Measurements from ENCODE around the gene NPPB. TPM values are rescaled to one million over a fixed set of nuclear protein-coding genes. Genes with fewer than 3 reads are reported as not detected.

Gene NPPB
- polyA plus RNA-seq, 2 of the 4 experiments (the other 2 are of a cell fraction) = 0.18 TPM; not detected in 1

- no peak overlapping the region for H3K4me3 ChIP-seq
- 91% methylated on average over 14 of the region's 20 CpGs for WGBS (ENCODE audit: missing lambda C conversion rate)
- H3K9me3 ChIP-seq = no peaks in the 10 kb centered on the region
- no peak overlapping the region for H3K4me2 ChIP-seq
- POLR2A ChIA-PET = no interaction called here
- no peak for DNase-seq (ENCODE audit: low read depth in 1 of 2, low spot score in 1 of 2)
- no peak for ATAC-seq
- H3K27ac ChIP-seq = no peak overlapping the region
- no peaks in the 10 kb centered on the region for H3K4me1 ChIP-seq
- FAIRE-seq = no peak
- TF ChIP-seq NR3C1 (IDR thresholded peaks at IDR 0.05) = no peak
- no peak for TF ChIP-seq HOXB5 (CRISPR knock-in tag; IDR thresholded peaks at IDR 0.05)
- TF ChIP-seq MYC (IDR thresholded peaks at IDR 0.05; ENCODE audit: borderline replicate concordance, low read length) = no peak
- TF ChIP-seq ZNF302 (CRISPR knock-in tag; IDR thresholded peaks at IDR 0.05) = no peak
- TF ChIP-seq BCL3 (IDR thresholded peaks at IDR 0.05) = no peak
- TF ChIP-seq NFE2L2 (conservative IDR thresholded peaks at IDR 0.05; ENCODE audit: low read length) = no peak
- TF ChIP-seq EHF (CRISPR knock-in tag; IDR thresholded peaks at IDR 0.05) = no peak
- CTCF ChIA-PET = interaction anchor here (0.7 to 5.6 kb wide), 16 partner anchors 9 to 141 kb away, joined by 3 to 48 read pairs (median 4); partner anchors contain the start of genes CLCN6, MFN2 and MTHFR
Observed at GRCh38 chr1:11839727-11840705, 18.7 kb downstream of the NPPB start.

- Histone ChIP-seq H3K4me2 (no peak overlapping the region), H3K27ac (no peak overlapping the region), H3K4me1 (no peaks in the 10 kb centered on the region), H3K4me3 (no peak overlapping the region), H3K9me3 (no peaks in the 10 kb centered on the region)
- ATAC-seq = peak; percentile 84 to 96
- CTCF ChIA-PET = interaction anchor here (0.6 to 5.6 kb wide), 32 partner anchors 9 to 584 kb away, joined by 3 to 48 read pairs (median 5); partner anchors contain the start of genes CLCN6, MFN2, MTHFR and NPPA
- 62% methylated on average over 35 of the region's 40 CpGs for WGBS (ENCODE audit: missing lambda C conversion rate)
- POLR2A ChIA-PET = interaction anchor here (1.0 kb wide), 2 partner anchors 69 to 71 kb away, joined by 6 to 16 read pairs; no protein-coding TSS in a partner anchor
- FAIRE-seq = no peak
- TF ChIP-seq, protein P1, sequence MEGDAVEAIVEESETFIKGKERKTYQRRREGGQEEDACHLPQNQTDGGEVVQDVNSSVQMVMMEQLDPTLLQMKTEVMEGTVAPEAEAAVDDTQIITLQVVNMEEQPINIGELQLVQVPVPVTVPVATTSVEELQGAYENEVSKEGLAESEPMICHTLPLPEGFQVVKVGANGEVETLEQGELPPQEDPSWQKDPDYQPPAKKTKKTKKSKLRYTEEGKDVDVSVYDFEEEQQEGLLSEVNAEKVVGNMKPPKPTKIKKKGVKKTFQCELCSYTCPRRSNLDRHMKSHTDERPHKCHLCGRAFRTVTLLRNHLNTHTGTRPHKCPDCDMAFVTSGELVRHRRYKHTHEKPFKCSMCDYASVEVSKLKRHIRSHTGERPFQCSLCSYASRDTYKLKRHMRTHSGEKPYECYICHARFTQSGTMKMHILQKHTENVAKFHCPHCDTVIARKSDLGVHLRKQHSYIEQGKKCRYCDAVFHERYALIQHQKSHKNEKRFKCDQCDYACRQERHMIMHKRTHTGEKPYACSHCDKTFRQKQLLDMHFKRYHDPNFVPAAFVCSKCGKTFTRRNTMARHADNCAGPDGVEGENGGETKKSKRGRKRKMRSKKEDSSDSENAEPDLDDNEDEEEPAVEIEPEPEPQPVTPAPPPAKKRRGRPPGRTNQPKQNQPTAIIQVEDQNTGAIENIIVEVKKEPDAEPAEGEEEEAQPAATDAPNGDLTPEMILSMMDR (IDR thresholded peaks at IDR 0.05) = peak; percentile 79
- TF ChIP-seq HOXA7 (CRISPR knock-in tag; IDR thresholded peaks at IDR 0.05) (no peak), GATA3 (IDR thresholded peaks at IDR 0.05; ENCODE audit: borderline replicate concordance) (no peak), SMC3 (IDR thresholded peaks at IDR 0.05) (peak; percentile 73), RAD21 (conservative IDR thresholded peaks at IDR 0.05 in 1 of 2, IDR thresholded peaks at IDR 0.05 in 1 of 2) (peak; percentile 81 to 86), HOXB5 (CRISPR knock-in tag; IDR thresholded peaks at IDR 0.05) (no peak), FOXS1 (CRISPR knock-in tag; IDR thresholded peaks at IDR 0.05) (no peak), POLR2A (IDR thresholded peaks at IDR 0.05; ENCODE audit: low read length) (no peak)
- TF ChIP-seq, protein P2, sequence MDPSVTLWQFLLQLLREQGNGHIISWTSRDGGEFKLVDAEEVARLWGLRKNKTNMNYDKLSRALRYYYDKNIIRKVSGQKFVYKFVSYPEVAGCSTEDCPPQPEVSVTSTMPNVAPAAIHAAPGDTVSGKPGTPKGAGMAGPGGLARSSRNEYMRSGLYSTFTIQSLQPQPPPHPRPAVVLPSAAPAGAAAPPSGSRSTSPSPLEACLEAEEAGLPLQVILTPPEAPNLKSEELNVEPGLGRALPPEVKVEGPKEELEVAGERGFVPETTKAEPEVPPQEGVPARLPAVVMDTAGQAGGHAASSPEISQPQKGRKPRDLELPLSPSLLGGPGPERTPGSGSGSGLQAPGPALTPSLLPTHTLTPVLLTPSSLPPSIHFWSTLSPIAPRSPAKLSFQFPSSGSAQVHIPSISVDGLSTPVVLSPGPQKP (IDR thresholded peaks at IDR 0.05; ENCODE audit: low read depth, low read length) = no peak
- DNase-seq (ENCODE audit: low read depth in 1 of 2, low spot score in 1 of 2) = peak; percentile 49 to 83
Observed at GRCh38 chr1:11838349-11839272, 20.1 kb downstream of the NPPB start.

Data from A549 (cell line).